ENCODE data around the gene UNC50.

Gene UNC50

GRCh38 chr2:98608116-98608961 is at the start of gene UNC50, which contains the start of gene COA5:
UNC50 (plus strand) TSS chr2:98608589; CDS start chr2:98609760, 1,171 bp downstream.
COA5 (minus strand) TSS chr2:98608512; CDS start chr2:98608405, 107 bp downstream.
- DNase-seq: peak; percentile 93

GRCh38 chr2:98558852-98559530 is 49.4 kb upstream of the UNC50 start:
- no peak for DNase-seq

GRCh38 chr2:98559581-98559980 is 48.8 kb upstream of the UNC50 start:
- DNase-seq: no peak

GRCh38 chr2:98560256-98560771 is 48.1 kb upstream of the UNC50 start:
- DNase-seq: no peak

GRCh38 chr2:98561018-98561417 is 47.4 kb upstream of the UNC50 start:
- DNase-seq: no peak

- no peak for DNase-seq
Observed at GRCh38 chr2:98561902-98562695, 46.3 kb upstream of the UNC50 start.

- DNase-seq: no peak
Observed at GRCh38 chr2:98563394-98563793, 45.0 kb upstream of the UNC50 start.

GRCh38 chr2:98564541-98565132 is 43.8 kb upstream of the UNC50 start:
- DNase-seq: no peak

GRCh38 chr2:98565286-98565860 is 43.0 kb upstream of the UNC50 start:
- no peak for DNase-seq

GRCh38 chr2:98565941-98566340 is 42.4 kb upstream of the UNC50 start:
- DNase-seq: no peak

- no peak for DNase-seq
Observed at GRCh38 chr2:98568161-98568956, 40.0 kb upstream of the UNC50 start.

GRCh38 chr2:98569197-98569793 is 39.1 kb upstream of the UNC50 start:
- DNase-seq: peak; percentile 80 to 83

- no peak for DNase-seq
Observed at GRCh38 chr2:98569915-98570314, 38.5 kb upstream of the UNC50 start.

- no peak for DNase-seq
Observed at GRCh38 chr2:98570356-98570755, 38.0 kb upstream of the UNC50 start.

- DNase-seq: no peak
Observed at GRCh38 chr2:98571121-98571701, 37.2 kb upstream of the UNC50 start.

GRCh38 chr2:98571796-98572195 is 36.6 kb upstream of the UNC50 start:
- DNase-seq: no peak

GRCh38 chr2:98572211-98572610 is 36.2 kb upstream of the UNC50 start:
- no peak for DNase-seq

GRCh38 chr2:98572676-98573075 is 35.7 kb upstream of the UNC50 start:
- DNase-seq: no peak

- DNase-seq: no peak
Observed at GRCh38 chr2:98573426-98573825, 35.0 kb upstream of the UNC50 start.

- no peak for DNase-seq
Observed at GRCh38 chr2:98576666-98577312, 31.6 kb upstream of the UNC50 start.
